Neural progenitor cell (in vitro differentiated cells): ENCODE results near the gene KRT9.

Source experiments
- CTCF ChIP-seq: fragments of 200-600 bp; sonication (generic); IDR thresholded peaks from 2 replicates; pipeline ENCODE4 v1.5.1; 2017; ENCODE audit warnings: antibody characterized with exemption, mild to moderate bottlenecking
- EZH2 ChIP-seq: fragments of 200-600 bp; sonication (generic); IDR thresholded peaks from 2 replicates; pipeline ENCODE4 v1.6.1; 2017; ENCODE audit warnings: antibody characterized with exemption, mild to moderate bottlenecking, moderate library complexity

DNA sequence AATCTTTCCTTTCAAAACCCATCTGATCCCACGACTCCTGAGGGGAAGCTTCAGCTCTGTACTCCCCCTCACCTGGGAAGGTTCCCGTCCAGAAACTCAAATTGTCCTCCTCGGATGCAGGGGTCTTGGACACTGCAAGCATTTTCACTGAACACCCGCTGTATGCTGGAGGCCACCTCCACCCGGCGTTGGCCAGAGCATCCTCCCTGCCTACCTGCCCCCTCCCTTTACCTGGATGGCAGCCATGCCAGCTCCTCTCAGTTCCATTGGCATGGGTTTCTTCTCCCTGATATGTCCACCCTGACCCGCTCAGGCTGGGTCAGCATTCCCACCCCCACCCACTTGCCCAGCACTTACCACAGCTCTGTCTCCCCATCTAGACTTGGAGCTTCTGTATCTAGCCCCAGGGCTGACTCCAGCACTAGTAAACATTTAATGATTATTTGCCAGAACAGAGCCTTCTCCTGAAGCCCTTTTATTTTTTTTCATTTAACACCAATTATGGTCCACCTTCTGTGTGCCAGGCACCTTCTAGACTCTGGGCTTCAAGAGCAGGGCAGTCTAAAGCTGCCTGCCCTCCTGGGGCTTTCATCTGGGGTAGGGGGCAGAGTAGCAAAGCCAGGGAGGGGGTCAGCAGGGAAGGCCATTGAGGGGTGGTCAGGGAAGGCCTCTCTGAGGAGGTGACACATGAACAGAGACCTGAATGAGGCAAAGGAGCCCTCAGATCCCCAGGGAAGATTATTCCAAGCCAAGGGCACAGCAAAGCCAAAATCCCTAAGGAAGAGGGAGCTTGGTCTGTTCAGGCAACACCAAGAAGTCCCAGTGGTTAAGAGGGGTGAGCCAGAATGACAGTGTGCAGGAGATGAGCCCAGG, 34.9 kb downstream of the KRT9 start:
- TF ChIP-seq EZH2 (no peak), CTCF (no peak)
